ENCODE measurements around the gene CYTH3.
A peak's percentile ranks its signal among the peaks of the same experiment; 100 is the strongest.
"Not testable (repeated sequence)": the region's sequence is repeated elsewhere in the genome, so short reads cannot be mapped to it uniquely, and the experiment has no call there.

The CYTH3 gene

GRCh38 chr7:6272481-6273323 lies at the start of gene CYTH3:
Gene CYTH3, minus strand, starts transcription at chr7:6272624. Its CDS starts 117 bp downstream, at chr7:6272507.
- peak; percentile 74 for DNase-seq

- DNase-seq: no peak
Measured at GRCh38 chr7:6320791-6321190, 48.4 kb upstream of the CYTH3 start.

GRCh38 chr7:6317797-6318438 lies 45.5 kb upstream of the CYTH3 start:
- DNase-seq: peak; percentile 10

GRCh38 chr7:6316226-6316625 lies 43.8 kb upstream of the CYTH3 start:
- no peak for DNase-seq

GRCh38 chr7:6315746-6316145 lies 43.3 kb upstream of the CYTH3 start:
- DNase-seq: no peak

- DNase-seq: no peak
Measured at GRCh38 chr7:6310271-6310993, 38.0 kb upstream of the CYTH3 start.

- DNase-seq: no peak
Measured at GRCh38 chr7:6307762-6308161, 35.3 kb upstream of the CYTH3 start.

GRCh38 chr7:6306471-6306870 lies 34.0 kb upstream of the CYTH3 start:
- DNase-seq: no peak

- DNase-seq: no peak
Measured at GRCh38 chr7:6305330-6305729, 32.9 kb upstream of the CYTH3 start.

- not testable (repeated sequence) for DNase-seq
Measured at GRCh38 chr7:6301446-6301845, 29.0 kb upstream of the CYTH3 start.

GRCh38 chr7:6299774-6300173 lies 27.4 kb upstream of the CYTH3 start:
- no peak for DNase-seq

- DNase-seq: no peak
Measured at GRCh38 chr7:6294839-6295238, 22.4 kb upstream of the CYTH3 start.

GRCh38 chr7:6293202-6293601 lies 20.8 kb upstream of the CYTH3 start:
- DNase-seq: no peak

- DNase-seq: not testable (repeated sequence)
Measured at GRCh38 chr7:6291941-6292340, 19.5 kb upstream of the CYTH3 start.

GRCh38 chr7:6291531-6291930 lies 19.1 kb upstream of the CYTH3 start:
- no peak for DNase-seq

- DNase-seq: no peak
Measured at GRCh38 chr7:6290319-6290741, 17.9 kb upstream of the CYTH3 start.

GRCh38 chr7:6288270-6288860 lies 15.9 kb upstream of the CYTH3 start:
- no peak for DNase-seq

GRCh38 chr7:6286486-6286885 lies 14.1 kb upstream of the CYTH3 start:
- DNase-seq: no peak

GRCh38 chr7:6284461-6285360 lies 12.3 kb upstream of the CYTH3 start:
- no peak for DNase-seq

GRCh38 chr7:6284055-6284400 lies 11.6 kb upstream of the CYTH3 start:
- no peak for DNase-seq

- DNase-seq: not testable (repeated sequence)
Measured at GRCh38 chr7:6283391-6284054, 11.1 kb upstream of the CYTH3 start.

GRCh38 chr7:6279937-6280336 lies 7.5 kb upstream of the CYTH3 start:
- no peak for DNase-seq

All from activated gamma-delta T cell treated with Interleukin-2 at 50 U/mL for 16 hours (primary cell).